GM12878 (cell line): Measurements from ENCODE around the gene MPV17. TPM values are rescaled to one million over a fixed set of nuclear protein-coding genes. Genes with fewer than 3 reads are reported as not detected.

Experiments
- ATAC-seq: fragments of 200-7000 bp; cut with Tn5 transposase; 3 replicates; pipeline ENCODE4 v1.9.1; 2020; ENCODE audit warnings: mild to moderate bottlenecking, moderate library complexity
- BruUV-seq: library from RNA; stranded (reverse); fragments of 400-500 nt; replicated peaks from 2 replicates; lab custom pipeline; 2021; lab: Mats Ljungman, UMichigan
- CTCF ChIA-PET: fragments of 300-600 bp; sonication (Branson Sonifier 250); formaldehyde crosslinking; extraction: SDS; loops from one replicate; lab custom pipeline; 2021; ENCODE audit warnings: inconsistent platforms; lab: Yijun Ruan, JAX
- POLR2A ChIA-PET: fragments of 350-600 bp; formaldehyde crosslinking; extraction: SDS; loops from one replicate; lab custom pipeline; 2021; ENCODE audit warnings: inconsistent platforms; lab: Charles Lee
- RAD21 ChIA-PET: fragments of 300-600 bp; sonication (Branson Sonifier 250); formaldehyde crosslinking; loops from one replicate; lab custom pipeline; 2023; ENCODE audit warnings: antibody characterized with exemption; ENCODE audit not compliant: unreplicated experiment; lab: Charles Lee
- SMC1A ChIA-PET: fragments of 300-600 bp; sonication (Branson Sonifier 250); formaldehyde crosslinking; loops from one replicate; lab custom pipeline; 2023; ENCODE audit not compliant: unreplicated experiment, uncharacterized antibody; lab: Charles Lee
- DNase-seq: peaks from one replicate; pipeline ENCODE4 v3.0.0-alpha.2; 2011; ENCODE audit warnings: low read depth, low spot score
- FAIRE-seq: peaks from 3 replicates; lab custom pipeline; 2011; peaks lifted over from hg19 to GRCh38; lab: Jason Lieb, UNC
- H2AFZ ChIP-seq: 2 replicates; pipeline ENCODE4 v1.6.0; 2011; ENCODE audit warnings: low read depth, low read length, control low read depth; ENCODE audit not compliant: control insufficient read depth
- H3K27ac ChIP-seq: 2 replicates; pipeline ENCODE4 v1.5.1; 2011; ENCODE audit warnings: control low read depth; ENCODE audit not compliant: control insufficient read depth, insufficient read depth
- H3K27me3 ChIP-seq, 2 experiments: replicated peaks in 1 of 2; 2 replicates each; pipeline versions ENCODE4 v1.6.0 to v1.6.1; 2011; ENCODE audit warnings: low read length in 1 of 2; ENCODE audit not compliant: control insufficient read depth in 2 of 2, insufficient read depth in 2 of 2
- H3K36me3 ChIP-seq, 2 experiments: 2 replicates each; pipeline ENCODE4 v1.5.1; 2011; ENCODE audit warnings: low read length in 1 of 2; ENCODE audit not compliant: control insufficient read depth in 2 of 2, insufficient read depth in 2 of 2
- H3K4me1 ChIP-seq: 2 replicates; pipeline ENCODE4 v1.6.1; 2011; ENCODE audit warnings: mild to moderate bottlenecking, low read length, moderate library complexity, mixed read lengths; ENCODE audit not compliant: control insufficient read depth, insufficient read depth
- H3K4me2 ChIP-seq: 2 replicates; pipeline ENCODE4 v1.6.0; 2011; ENCODE audit warnings: control low read depth; ENCODE audit not compliant: control insufficient read depth, insufficient read depth
- H3K4me3 ChIP-seq: fragments of 200-600 bp; sonication (generic); 2 replicates; pipeline ENCODE4 v1.5.1; 2016
- H3K79me2 ChIP-seq: 2 replicates; pipeline ENCODE4 v1.6.0; 2011; ENCODE audit warnings: low read length; ENCODE audit not compliant: control insufficient read depth, insufficient read depth
- H3K9ac ChIP-seq: 2 replicates; pipeline ENCODE4 v1.8.0; 2011; ENCODE audit warnings: low read length, control low read depth, mixed read lengths; ENCODE audit not compliant: control insufficient read depth, insufficient read depth
- H3K9me3 ChIP-seq: replicated peaks from 3 replicates; pipeline ENCODE4 v1.5.1; 2011; ENCODE audit warnings: mild to moderate bottlenecking, low read length; ENCODE audit not compliant: control insufficient read depth, insufficient read depth
- H4K20me1 ChIP-seq: 2 replicates; pipeline ENCODE4 v1.6.0; 2011; ENCODE audit not compliant: control insufficient read depth, insufficient read depth
- PBX3 ChIP-seq: IDR thresholded peaks from 2 replicates; pipeline ENCODE4 v1.6.1; 2011; ENCODE audit warnings: mild to moderate bottlenecking, low read depth, low read length, moderate library complexity; ENCODE audit not compliant: insufficient replicate concordance
- RUNX3 ChIP-seq: IDR thresholded peaks from 2 replicates; pipeline ENCODE4 v1.6.1; 2012; ENCODE audit warnings: low read length, inconsistent platforms
- SIN3A ChIP-seq: IDR thresholded peaks from 2 replicates; pipeline ENCODE4 v1.6.1; 2012; ENCODE audit warnings: low read depth, low read length, improper control_type of control experiment
- ZNF207 ChIP-seq: fragments of 450-650 bp; IDR thresholded peaks from 2 replicates; pipeline ENCODE4 v1.6.1; 2014; ENCODE audit warnings: antibody characterized with exemption, mild to moderate bottlenecking, borderline replicate concordance
- WGBS: methylation state at CpG from one replicate; pipeline ENCODE4 v1.1.6; 2016; ENCODE audit warnings: low lambda C conversion rate; ENCODE audit not compliant: insufficient replicate concordance, insufficient coverage; ENCODE audit errors: missing lambda C conversion rate; 5-methylcytosine and 5-hydroxymethylcytosine counted together
- in situ Hi-C: fragments of 300-500 bp; cut with MboI; formaldehyde crosslinking; loops from 9 replicates; pipeline ENCODE4 v1.14.3; 2018; ENCODE audit warnings: mixed read lengths
- intact Hi-C: fragments of 100-400 bp; cut with micrococcal nuclease; formaldehyde crosslinking; loops from one replicate; pipeline ENCODE4 v1.14.2; 2022; ENCODE audit not compliant: unreplicated experiment
- polyA plus RNA-seq, 11 experiments: library from polyadenylated mRNA; depleted of rRNA in 4 of 11; unstranded in 6 of 11; stranded (reverse) in 5 of 11; fragments of >200 nt; fragmentation: Nextera tagmentation in 4 of 11; fragmentation: Illumina TruSeq in 1 of 11; extraction: Ambion mirVana in 4 of 11; extraction: Trizol in 1 of 11; gene quantifications; 1 replicate in 1 of 11; 2 replicates in 10 of 11; pipeline versions ENCODE4 v1.2.1 to v1.2.3, GENCODE V29; 2011 to 2016; ENCODE audit warnings: inconsistent platforms in 2 of 11, missing spikeins in 2 of 11, low read depth in 1 of 11
- total RNA-seq, 4 experiments: library from RNA; depleted of rRNA in 3 of 4; stranded (reverse); fragments of >200 nt in 3 of 4; fragmentation: Illumina TruSeq in 1 of 4; extraction: Trizol in 1 of 4; gene quantifications; 2 replicates each; pipeline versions ENCODE4 v1.2.1 to v1.2.3, GENCODE V29; 2013 to 2021

Gene MPV17
- total and polyA plus RNA-seq, 10 of the 15 experiments (the other 5 are each of a cell fraction or from before 2014, with no cell fraction given): 63.4 to 143 (median 89.0) TPM

GRCh38 chr2:27290549-27290948, 32.3 kb downstream of the MPV17 start:
- no peak for ATAC-seq
- Histone ChIP-seq H2AFZ (no peak overlapping the region; the same call in 1 of the 2 replicates), H3K4me2 (no peak overlapping the region), H3K9me3 (no peaks in the 10 kb centered on the region), H3K27ac (no peak overlapping the region), H3K4me1 (no peaks in the 10 kb centered on the region), H3K27me3 (no peaks in the 10 kb centered on the region; a peak in 1 of 4 replicates), H4K20me1 (no peaks in the 10 kb centered on the region), H3K9ac (no peak overlapping the region), H3K36me3 (no peaks in the 10 kb centered on the region), H3K4me3 (no peak overlapping the region), H3K79me2 (no peaks in the 10 kb centered on the region)
- RAD21 ChIA-PET: no interaction called here
- CTCF ChIA-PET: interaction anchor here (1.1 to 4.1 kb wide), 2 partner anchors 9 to 12 kb away, joined by 3 to 51 read pairs; no protein-coding TSS in a partner anchor
- SMC1A ChIA-PET: interaction anchor here (1.1 kb wide), 1 partner anchor 11 kb away, joined by 4 read pairs; no protein-coding TSS in a partner anchor
- no peak for FAIRE-seq
- in situ Hi-C loops: no loop called here
- no TSS peak for BruUV-seq
- TF ChIP-seq RUNX3 (no peak), ZNF207 (no peak), SIN3A (no peak)
- no peak for DNase-seq
- WGBS: 49% methylated on average over 5 of the region's 5 CpGs
- POLR2A ChIA-PET: no interaction called here
- intact Hi-C loops: no loop called here

- WGBS: 0% methylated on average over 3 of the region's 3 CpGs
- intact Hi-C loops (loop anchor here (10.0 kb wide), 1 partner anchor 114 kb away; no protein-coding TSS in a partner anchor), in situ Hi-C loops (no loop called here)
- ChIA-PET SMC1A (interaction anchor here (1.3 kb wide), 1 partner anchor 9 kb away, joined by 3 read pairs; no protein-coding TSS in a partner anchor), CTCF (interaction anchor here (1.2 to 4.8 kb wide), 3 partner anchors 9 to 443 kb away, joined by 4 to 27 read pairs (median 18); no protein-coding TSS in a partner anchor)
- ATAC-seq (no peak), DNase-seq (no peak)
- no peaks in the 10 kb centered on the region for H3K79me2 ChIP-seq
- H3K9ac ChIP-seq: no peak overlapping the region
- H3K27ac ChIP-seq: no peak overlapping the region
- no peak overlapping the region for H3K4me2 ChIP-seq
- H4K20me1 ChIP-seq: no peaks in the 10 kb centered on the region
- TF ChIP-seq PBX3: no peak
- TF ChIP-seq, all 136 proteins: peak for 0
- no peaks in the 10 kb centered on the region for H3K9me3 ChIP-seq
- RAD21 ChIA-PET: no interaction called here
- H3K4me3 ChIP-seq: no peak overlapping the region
- no peaks in the 10 kb centered on the region for H3K36me3 ChIP-seq
- no peaks in the 10 kb centered on the region; a peak in 1 of 4 replicates for H3K27me3 ChIP-seq
- no TSS peak for BruUV-seq
- POLR2A ChIA-PET: no interaction called here
- no peak overlapping the region for H2AFZ ChIP-seq
- FAIRE-seq: no peak
- no peaks in the 10 kb centered on the region for H3K4me1 ChIP-seq
These were observed 34.3 kb downstream of the MPV17 start for GRCh38 chr2:27288610-27289009.
